Central memory CD8-positive, alpha-beta T cell (primary cell): ENCODE results near the gene SLC13A5.

Experiments used
- ATAC-seq: fragments of 150-1000 bp; cut with Tn5 transposase; replicated peaks from 2 replicates; pipeline ENCODE4 v1.10.0; 2022; ENCODE audit warnings: mild to moderate bottlenecking, moderate FRiP score, moderate number of reproducible peaks; ENCODE audit not compliant: poor library complexity, severe bottlenecking; ENCODE audit errors: extremely low read depth
- DNase-seq, 2 donors: peaks; one replicate each; pipeline ENCODE4 v3.0.0; 2021; ENCODE audit warnings: low spot score in 2 of 2
- H3K27ac Mint-ChIP-seq: one replicate; pipeline ENCODE4 v1.8.0; 2022; ENCODE audit warnings: low read depth, mild to moderate bottlenecking, moderate library complexity, mixed read lengths
- H3K27me3 Mint-ChIP-seq: one replicate; pipeline ENCODE4 v1.8.0; 2022; ENCODE audit warnings: mixed read lengths
- H3K36me3 Mint-ChIP-seq: one replicate; pipeline ENCODE4 v1.8.0; 2022; ENCODE audit warnings: mild to moderate bottlenecking, moderate library complexity, mixed read lengths; ENCODE audit not compliant: insufficient read depth
- H3K4me1 Mint-ChIP-seq: one replicate; pipeline ENCODE4 v1.8.0; 2022; ENCODE audit warnings: mixed read lengths
- H3K4me3 Mint-ChIP-seq: one replicate; pipeline ENCODE4 v1.8.0; 2022; ENCODE audit warnings: mild to moderate bottlenecking, moderate library complexity, mixed read lengths
- H3K9me3 Mint-ChIP-seq: one replicate; pipeline ENCODE4 v1.8.0; 2022; ENCODE audit warnings: mixed read lengths

The SLC13A5 gene

GRCh38 chr17:6729531-6729930, 16.4 kb upstream of the SLC13A5 start:
- Mint-ChIP-seq H3K36me3 (no peaks in the 10 kb centered on the region), H3K4me1 (no peaks in the 10 kb centered on the region), H3K27me3 (peaks cover 43% of the 10 kb centered on the region), H3K4me3 (no peak overlapping the region), H3K27ac (no peak overlapping the region), H3K9me3 (no peaks in the 10 kb centered on the region)
- no peak for DNase-seq
- no peak for ATAC-seq

GRCh38 chr17:6724009-6724408, 10.8 kb upstream of the SLC13A5 start:
- DNase-seq: no peak
- ATAC-seq: no peak
- Mint-ChIP-seq H3K36me3 (no peaks in the 10 kb centered on the region), H3K9me3 (no peaks in the 10 kb centered on the region), H3K4me3 (no peak overlapping the region), H3K27ac (no peak overlapping the region), H3K4me1 (no peaks in the 10 kb centered on the region), H3K27me3 (peaks cover 80% of the 10 kb centered on the region)

GRCh38 chr17:6721744-6722143, 8.6 kb upstream of the SLC13A5 start:
- H3K4me3 Mint-ChIP-seq: no peak overlapping the region
- no peak overlapping the region for H3K27ac Mint-ChIP-seq
- no peaks in the 10 kb centered on the region for H3K4me1 Mint-ChIP-seq
- H3K9me3 Mint-ChIP-seq: no peaks in the 10 kb centered on the region
- DNase-seq: no peak
- no peaks in the 10 kb centered on the region for H3K36me3 Mint-ChIP-seq
- peaks cover 92% of the 10 kb centered on the region for H3K27me3 Mint-ChIP-seq
- ATAC-seq: no peak

GRCh38 chr17:6716736-6717135, 3.6 kb upstream of the SLC13A5 start:
- H3K9me3 Mint-ChIP-seq: no peaks in the 10 kb centered on the region
- DNase-seq: no peak
- no peak overlapping the region for H3K4me3 Mint-ChIP-seq
- no peaks in the 10 kb centered on the region for H3K36me3 Mint-ChIP-seq
- peaks cover 9% of the 10 kb centered on the region for H3K4me1 Mint-ChIP-seq
- H3K27me3 Mint-ChIP-seq: peaks cover 94% of the 10 kb centered on the region
- H3K27ac Mint-ChIP-seq: no peak overlapping the region
- ATAC-seq: no peak

- no peak overlapping the region for H3K27ac Mint-ChIP-seq
- no peaks in the 10 kb centered on the region for H3K36me3 Mint-ChIP-seq
- H3K9me3 Mint-ChIP-seq: no peaks in the 10 kb centered on the region
- peak overlapping the region; percentile 35 for H3K4me3 Mint-ChIP-seq
- ATAC-seq (no peak), DNase-seq (no peak)
- peaks cover 90% of the 10 kb centered on the region for H3K27me3 Mint-ChIP-seq
- H3K4me1 Mint-ChIP-seq: peaks cover 9% of the 10 kb centered on the region
Observed at GRCh38 chr17:6714315-6714874, 1.2 kb upstream of the SLC13A5 start.

GRCh38 chr17:6713918-6714271, 726 bp upstream of the SLC13A5 start:
- no peak for DNase-seq
- Mint-ChIP-seq H3K9me3 (no peaks in the 10 kb centered on the region), H3K4me1 (peaks cover 9% of the 10 kb centered on the region), H3K27me3 (peaks cover 90% of the 10 kb centered on the region), H3K27ac (no peak overlapping the region), H3K36me3 (no peaks in the 10 kb centered on the region), H3K4me3 (peak overlapping the region; percentile 35)
- ATAC-seq: no peak

- H3K27me3 Mint-ChIP-seq: peaks cover 96% of the 10 kb centered on the region
Observed at GRCh38 chr17:6712854-6713129, 377 bp downstream of the SLC13A5 start.

GRCh38 chr17:6712058-6712853, 913 bp downstream of the SLC13A5 start:
- DNase-seq (no peak), ATAC-seq (no peak)
- H3K9me3 Mint-ChIP-seq: no peaks in the 10 kb centered on the region
- H3K4me1 Mint-ChIP-seq: peaks cover 9% of the 10 kb centered on the region
- H3K27ac Mint-ChIP-seq: no peak overlapping the region
- H3K27me3 Mint-ChIP-seq: peaks cover 92% of the 10 kb centered on the region
- H3K36me3 Mint-ChIP-seq: no peaks in the 10 kb centered on the region
- peak overlapping the region; percentile 10 for H3K4me3 Mint-ChIP-seq

More at GRCh38 chr17:6712854-6713129, 377 bp downstream of the SLC13A5 start:
- Mint-ChIP-seq H3K4me1 (peaks cover 9% of the 10 kb centered on the region), H3K4me3 (peak overlapping the region; percentile 31), H3K9me3 (no peaks in the 10 kb centered on the region), H3K27ac (no peak overlapping the region), H3K36me3 (no peaks in the 10 kb centered on the region)
- DNase-seq (no peak), ATAC-seq (no peak)

- H3K4me3 Mint-ChIP-seq: no peak overlapping the region
Observed at GRCh38 chr17:6711681-6712057, 1.5 kb downstream of the SLC13A5 start.

GRCh38 chr17:6711081-6711674, 2.0 kb downstream of the SLC13A5 start:
- ATAC-seq: no peak
- no peak overlapping the region for H3K4me3 Mint-ChIP-seq
- H3K36me3 Mint-ChIP-seq: no peaks in the 10 kb centered on the region

More at GRCh38 chr17:6711681-6712057, 1.5 kb downstream of the SLC13A5 start:
- peaks cover 9% of the 10 kb centered on the region for H3K4me1 Mint-ChIP-seq
- H3K27me3 Mint-ChIP-seq: peaks cover 92% of the 10 kb centered on the region
- H3K9me3 Mint-ChIP-seq: no peaks in the 10 kb centered on the region
- ATAC-seq (no peak), DNase-seq (no peak)
- no peak overlapping the region for H3K27ac Mint-ChIP-seq
- no peaks in the 10 kb centered on the region for H3K36me3 Mint-ChIP-seq

GRCh38 chr17:6710317-6710716, 2.9 kb downstream of the SLC13A5 start:
- no peaks in the 10 kb centered on the region for H3K36me3 Mint-ChIP-seq
- no peaks in the 10 kb centered on the region for H3K9me3 Mint-ChIP-seq
- H3K4me1 Mint-ChIP-seq: peaks cover 9% of the 10 kb centered on the region
- no peak overlapping the region for H3K4me3 Mint-ChIP-seq
- peaks cover 91% of the 10 kb centered on the region for H3K27me3 Mint-ChIP-seq
- H3K27ac Mint-ChIP-seq: no peak overlapping the region
- DNase-seq (no peak), ATAC-seq (no peak)

More at GRCh38 chr17:6711081-6711674, 2.0 kb downstream of the SLC13A5 start:
- Mint-ChIP-seq H3K27me3 (peaks cover 92% of the 10 kb centered on the region), H3K4me1 (peaks cover 9% of the 10 kb centered on the region), H3K9me3 (no peaks in the 10 kb centered on the region), H3K27ac (no peak overlapping the region)
- no peak for DNase-seq

GRCh38 chr17:6708357-6708961, 4.7 kb downstream of the SLC13A5 start:
- Mint-ChIP-seq H3K27ac (no peak overlapping the region), H3K4me1 (peaks cover 9% of the 10 kb centered on the region), H3K27me3 (peaks cover 90% of the 10 kb centered on the region), H3K4me3 (no peak overlapping the region), H3K36me3 (no peaks in the 10 kb centered on the region), H3K9me3 (no peaks in the 10 kb centered on the region)
- ATAC-seq (no peak), DNase-seq (no peak)

- no peaks in the 10 kb centered on the region for H3K9me3 Mint-ChIP-seq
- no peak overlapping the region for H3K4me3 Mint-ChIP-seq
- no peak for DNase-seq
- H3K36me3 Mint-ChIP-seq: peaks cover 2% of the 10 kb centered on the region
- H3K27me3 Mint-ChIP-seq: peaks cover 83% of the 10 kb centered on the region
- H3K4me1 Mint-ChIP-seq: no peaks in the 10 kb centered on the region
- H3K27ac Mint-ChIP-seq: no peak overlapping the region
- no peak for ATAC-seq
Observed at GRCh38 chr17:6706996-6707395, 6.2 kb downstream of the SLC13A5 start.
